Heart left ventricle (tissue), 16 donors: Measurements from ENCODE around the gene NLRC5. TPM values are rescaled to one million over a fixed set of nuclear protein-coding genes. Genes with fewer than 3 reads are reported as not detected.
"Not testable (repeated sequence)": the region's sequence is repeated elsewhere in the genome, so short reads cannot be mapped to it uniquely, and the experiment has no call there.

ENCODE experiments used
- ATAC-seq, 4 donors: fragments of 200-7000 bp; cut with Tn5 transposase; one replicate each; pipeline ENCODE4 v1.9.1; 2020 to 2022; ENCODE audit warnings: moderate library complexity in 4 of 4, mild to moderate bottlenecking in 3 of 4, moderate number of reproducible peaks in 1 of 4
- DNase-seq, 5 donors: peaks; one replicate each; pipeline ENCODE4 v3.0.0-alpha.2; 2020
- H3K27ac ChIP-seq, 12 donors: fragments of 200-600 bp; sonication (generic) in 4 of 12; one replicate each; pipeline versions ENCODE4 v1.5.0 to v1.8.0; 2016 to 2022; ENCODE audit warnings: mild to moderate bottlenecking in 2 of 12
- H3K27me3 ChIP-seq, 9 donors: fragments of 200-600 bp; sonication (generic) in 2 of 9; one replicate each; pipeline versions ENCODE4 v1.5.1 to v1.8.0; 2016 to 2022; ENCODE audit warnings: mild to moderate bottlenecking in 3 of 9
- H3K36me3 ChIP-seq, 9 donors: fragments of 200-600 bp; sonication (generic) in 2 of 9; one replicate each; pipeline versions ENCODE4 v1.5.0 to v1.8.0; 2018 to 2022; ENCODE audit warnings: mild to moderate bottlenecking in 2 of 9
- H3K4me1 ChIP-seq, 12 donors: fragments of 200-600 bp; sonication (generic) in 4 of 12; one replicate each; pipeline versions ENCODE4 v1.5.0 to v1.8.0; 2016 to 2022; ENCODE audit warnings: mild to moderate bottlenecking in 3 of 12
- H3K4me3 ChIP-seq, 12 donors: fragments of 200-600 bp; sonication (generic) in 4 of 12; one replicate each; pipeline versions ENCODE4 v1.5.0 to v1.8.0; 2017 to 2022; ENCODE audit warnings: mild to moderate bottlenecking in 9 of 12, moderate library complexity in 4 of 12
- H3K9me3 ChIP-seq, 12 donors: fragments of 200-600 bp; sonication (generic) in 4 of 12; one replicate each; pipeline versions ENCODE4 v1.5.0 to v1.8.0; 2016 to 2022; ENCODE audit warnings: mild to moderate bottlenecking in 1 of 12
- CTCF ChIP-seq, 12 donors: fragments of 200-600 bp; sonication (generic) in 4 of 12; IDR thresholded peaks; one replicate each; pipeline versions ENCODE4 v1.5.0 to v1.8.0; 2018 to 2022; ENCODE audit warnings: antibody characterized with exemption in 12 of 12, mild to moderate bottlenecking in 5 of 12
- POLR2A ChIP-seq, 2 donors: fragments of 450-650 bp; IDR thresholded peaks; one replicate each; pipeline ENCODE4 v1.6.1; 2017; ENCODE audit warnings: antibody characterized with exemption in 2 of 2, mild to moderate bottlenecking in 2 of 2, moderate library complexity in 2 of 2
- WGBS, 4 donors: extraction: QIAGEN DNeasy Blood & Tissue Kit in 2 of 4; methylation state at CpG; one replicate each; pipeline versions ENCODE4 v1.1.5 to v1.1.7; 2013 to 2018; 5-methylcytosine and 5-hydroxymethylcytosine counted together
- intact Hi-C, 10 donors: fragments of 100-400 bp; cut with DNase I; formaldehyde crosslinking; loops; one replicate each; pipeline versions ENCODE4 v1.11.1 to v1.14.2; 2022
- polyA plus RNA-seq, 2 donors: library from polyadenylated mRNA; stranded (reverse); fragments of 200-250 nt; gene quantifications; one replicate each; pipeline ENCODE4 v1.2.3, GENCODE V29; 2013
- total RNA-seq, 9 donors: library from RNA; depleted of rRNA in 2 of 9; stranded (reverse); fragments of >200 nt in 2 of 9; fragmentation: NEBNext Ultra II Directional in 3 of 9; extraction: Animal tissue kit (Norgen Biotek cat#: 25700) in 3 of 9; gene quantifications; one replicate each; pipeline versions ENCODE4 v1.1.0 to v1.2.4, GENCODE V29; 2016 to 2023
- donor health status: ischemic (EF 13 %, LVEDD 7.1; RV severe dilation, severe dysfunction).
- donor health status: healthy with polysubstance abuse.
- donor health status: DM: no; HTN: yes; CAD: no.
- donor health status: DM: no; HTN: no; CAD: no.
- donor health status: ischemic (EF 25% LVEDD 6.9; RV normal size, moderate dysfunction).
- donor health status: ischemic (EF 25% LVEDD 5.7; RV mildly dilated, moderate dysfunction).
- donor health status: healthy.
- donor health status: DM: yes; HTN: yes; CAD: no.
- donor health status: ischemic (EF 35%, LVEDD 5.7; RV mildly dilated, moderate dysfunction).
- donor health status: nonischemic (EF 11% LVEDD 7.7; RV severe dilation, severe dysfunction).
- donor health status: DM: yes; HTN: yes; CAD: no.
- donor health status: PGD.
- donor health status: ischemic (EF 29% LVEDD 5.4; RV normal size, mild dysfunction).
- donor health status: nonischemic (EF 23%, LVEDD 6.1; RV moderate dilation, normal function).

Gene NLRC5
- total and polyA plus RNA-seq, 11 donors, result 5.8 to 98.6 (median 9.9) TPM

DNA sequence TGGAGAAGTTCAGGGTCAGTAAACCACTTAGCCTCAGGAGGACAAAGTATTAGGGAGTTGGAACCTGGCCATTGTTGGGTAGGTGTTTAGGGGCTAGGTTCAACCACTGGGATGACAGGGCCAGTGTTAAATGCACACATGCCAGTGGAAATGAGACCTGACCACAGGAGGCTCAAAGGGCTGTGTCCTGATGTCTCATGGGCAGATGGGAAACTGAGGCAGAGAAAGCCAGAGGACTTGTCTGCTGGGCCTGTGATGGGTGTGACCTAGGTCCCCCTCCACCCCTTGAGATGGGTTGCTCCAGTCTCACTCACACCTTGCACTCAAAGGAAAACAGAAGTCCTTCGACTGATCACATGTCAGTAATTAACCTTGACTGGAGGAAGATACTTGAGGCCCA, 119.1 kb downstream of the NLRC5 start:
- Histone ChIP-seq H3K27ac (no peak overlapping the region), H3K4me1 (peaks cover 0 to 51% (median 24%) of the 10 kb centered on the region in 12 donors), H3K36me3 (peaks cover 0 to 11% (median 0%) of the 10 kb centered on the region in 9 donors), H3K4me3 (no peak overlapping the region), H3K9me3 (no peaks in the 10 kb centered on the region), H3K27me3 (no peaks in the 10 kb centered on the region)
- 85 to 100% (median 94%) methylated on average over 1 of the region's 1 CpG for WGBS, 4 donors
- intact Hi-C loops, result loop anchor here in 3 of 10 donors (5.0 kb wide), 2 partner anchors 34 to 49 kb away; no protein-coding TSS in a partner anchor
- ATAC-seq, result no peak
- TF ChIP-seq CTCF (IDR thresholded peaks at IDR 0.05) (no peak), POLR2A (IDR thresholded peaks at IDR 0.05) (no peak)
- DNase-seq, result no peak

DNA sequence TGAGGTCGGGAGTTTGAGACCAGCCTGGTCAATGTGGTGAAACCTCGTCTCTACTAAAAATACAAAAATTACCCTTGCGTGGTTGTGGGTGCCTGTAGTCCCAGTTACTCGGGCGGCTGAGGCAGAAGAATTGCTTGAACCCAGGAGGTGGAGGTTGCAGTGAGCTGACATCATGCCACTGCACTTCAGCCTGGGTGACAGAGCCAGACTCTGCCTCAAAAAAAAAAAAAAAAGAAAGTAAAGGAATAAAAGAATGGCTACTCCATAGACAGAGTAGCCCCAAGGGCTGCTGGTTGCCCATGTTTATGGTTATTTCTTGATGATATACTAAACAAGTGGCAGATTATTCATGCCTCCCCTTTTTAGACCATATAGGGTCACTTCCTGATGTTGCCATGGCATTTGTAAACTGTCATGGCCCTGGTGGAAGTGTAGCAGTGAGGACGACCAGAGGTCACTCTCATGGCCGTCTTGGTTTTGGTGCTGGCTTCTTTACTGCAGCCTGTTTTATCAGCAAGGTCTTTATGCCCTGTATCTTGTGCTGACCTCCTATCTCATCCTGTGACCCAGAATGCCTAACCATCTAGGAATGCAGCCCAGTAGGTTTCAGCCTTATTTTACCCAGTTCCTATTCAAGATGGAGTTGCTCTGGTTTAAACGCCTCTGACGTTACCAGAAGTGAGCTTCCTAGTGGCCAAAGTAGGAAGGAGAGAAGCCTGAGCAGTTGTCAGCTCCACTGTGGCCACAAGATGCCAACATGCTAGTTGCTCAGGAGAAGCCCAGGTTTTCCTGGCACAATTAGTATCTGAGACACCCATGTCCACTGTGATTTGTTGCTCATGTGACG, 120.1 kb downstream of the NLRC5 start:
- Histone ChIP-seq H3K36me3 (peaks cover 0 to 22% (median 4%) of the 10 kb centered on the region in 9 donors), H3K4me1 (peaks cover 0 to 52% (median 24%) of the 10 kb centered on the region in 12 donors)
- not testable (repeated sequence) for DNase-seq, ATAC-seq, H3K27me3 ChIP-seq, H3K27ac ChIP-seq, H3K4me3 ChIP-seq, H3K9me3 ChIP-seq
- WGBS, 4 donors, result 88 to 91% (median 90%) methylated on average over 10 of the region's 10 CpGs
- intact Hi-C loops, result loop anchor here in 3 of 10 donors (5.0 kb wide), 2 partner anchors 33 to 48 kb away; no protein-coding TSS in a partner anchor

GRCh38 chr16:57110937-57111336, 121.6 kb downstream of the NLRC5 start:
- DNase-seq (no peak), ATAC-seq (no peak)
- Histone ChIP-seq H3K36me3 (peaks cover 0 to 26% (median 4%) of the 10 kb centered on the region in 9 donors), H3K9me3 (no peaks in the 10 kb centered on the region), H3K27ac (no peak overlapping the region), H3K4me3 (no peak overlapping the region), H3K4me1 (peaks cover 0 to 54% (median 26%) of the 10 kb centered on the region in 12 donors), H3K27me3 (no peaks in the 10 kb centered on the region)
- TF ChIP-seq CTCF (IDR thresholded peaks at IDR 0.05), result no peak
- no peak for TF ChIP-seq POLR2A (IDR thresholded peaks at IDR 0.05)
- 90 to 96% (median 95%) methylated on average over 4 of the region's 4 CpGs for WGBS, 4 donors
- intact Hi-C loops, result no loop called here

GRCh38 chr16:57111420-57111819, 122.1 kb downstream of the NLRC5 start:
- 93 to 98% (median 96%) methylated on average over 2 of the region's 2 CpGs for WGBS, 4 donors
- no peak for ATAC-seq
- Histone ChIP-seq H3K4me1 (peaks cover 0 to 50% (median 23%) of the 10 kb centered on the region in 12 donors), H3K36me3 (peaks cover 0 to 29% (median 7%) of the 10 kb centered on the region in 9 donors), H3K4me3 (no peak overlapping the region), H3K27ac (no peak overlapping the region), H3K27me3 (no peaks in the 10 kb centered on the region), H3K9me3 (no peaks in the 10 kb centered on the region)
- no peak for TF ChIP-seq POLR2A (IDR thresholded peaks at IDR 0.05)
- no peak for TF ChIP-seq CTCF (IDR thresholded peaks at IDR 0.05)
- intact Hi-C loops, result no loop called here
- no peak for DNase-seq
